NCI-H2107 (cell line): ENCODE measurements around the gene ACADL.

Experiments used
- DNase-seq: peaks from one replicate; lab custom pipeline; 2025; lab: John Stamatoyannopoulos, UW

The ACADL gene

DNA sequence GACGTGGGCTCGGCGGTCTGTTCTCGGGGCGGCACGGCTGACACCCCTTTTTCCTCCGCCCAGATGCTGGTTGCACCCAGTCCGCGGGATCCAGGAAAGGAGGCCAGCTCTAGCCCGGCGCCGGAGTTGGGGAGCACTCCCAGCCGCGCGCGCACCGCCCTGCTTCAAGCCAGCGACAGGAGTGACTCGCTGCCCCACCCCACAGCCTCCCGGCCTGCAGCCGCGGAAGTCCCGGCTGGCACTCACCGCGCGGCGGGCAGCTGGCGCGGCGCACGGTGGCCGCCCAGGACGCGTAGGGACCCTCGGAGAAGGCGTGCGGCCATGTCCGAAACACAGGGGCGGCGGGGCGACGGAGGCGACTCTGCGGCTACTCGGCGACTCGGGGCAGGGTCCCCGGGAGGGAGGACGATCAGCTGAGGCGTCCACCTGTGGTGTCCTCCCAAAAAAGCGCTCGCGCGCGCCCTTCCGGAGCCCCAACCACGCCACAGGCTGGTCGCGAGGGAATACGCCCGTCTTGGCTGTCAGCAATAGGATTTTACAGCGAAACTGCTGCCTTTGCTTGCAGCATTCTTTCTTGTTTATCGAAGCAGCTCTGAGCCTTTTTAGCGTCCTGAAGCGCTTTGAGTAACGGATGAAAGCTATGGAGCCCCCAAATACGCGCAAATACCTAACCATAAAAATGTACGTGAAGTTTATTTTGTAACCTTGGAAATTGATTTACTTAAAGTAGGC lies at the start of gene ACADL:
Gene ACADL, minus strand, starts transcription at position 507 of the 732 bp plus-strand sequence. Its CDS starts 184 bp downstream, at position 323.
- DNase-seq, result no peak

DNA sequence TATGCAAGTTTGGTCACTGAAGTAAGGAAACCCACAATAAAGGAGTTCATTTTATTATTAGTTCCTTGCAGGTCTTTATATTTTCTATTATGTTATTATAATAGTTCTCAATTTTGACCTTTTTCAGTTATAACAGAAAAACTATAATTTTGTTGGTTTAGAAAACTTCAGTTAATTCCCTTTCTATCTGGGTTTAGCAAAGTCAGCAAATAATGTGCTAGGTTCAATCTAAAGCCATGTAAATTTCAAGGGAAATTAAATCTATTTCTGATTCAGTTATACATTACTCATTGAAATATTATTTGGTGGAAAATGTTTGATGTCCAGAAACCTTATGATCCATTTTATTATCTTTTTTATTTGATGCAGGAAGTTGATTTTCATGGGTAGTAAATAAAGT lies 46.1 kb upstream of the ACADL start:
- DNase-seq, result no peak

DNA sequence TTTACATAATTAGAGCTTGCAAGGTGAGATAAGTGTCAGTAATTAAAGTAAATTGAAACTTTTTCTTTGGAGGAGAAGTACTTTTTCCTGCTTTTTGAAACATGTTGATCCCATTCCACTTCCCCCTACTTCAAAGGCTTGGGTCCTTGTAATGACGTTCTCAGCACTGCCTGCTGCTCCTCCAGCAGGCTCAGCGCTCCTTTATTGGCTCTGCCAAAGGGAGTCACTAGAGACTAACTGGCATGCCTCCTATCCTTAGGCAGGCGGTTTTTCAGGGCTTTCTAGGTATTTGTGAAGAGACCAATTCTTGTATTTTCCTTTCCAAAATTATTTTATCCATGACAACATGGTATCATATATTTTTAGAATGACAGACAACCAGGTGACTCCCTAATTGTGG lies 43.9 kb upstream of the ACADL start:
- no peak for DNase-seq

DNA sequence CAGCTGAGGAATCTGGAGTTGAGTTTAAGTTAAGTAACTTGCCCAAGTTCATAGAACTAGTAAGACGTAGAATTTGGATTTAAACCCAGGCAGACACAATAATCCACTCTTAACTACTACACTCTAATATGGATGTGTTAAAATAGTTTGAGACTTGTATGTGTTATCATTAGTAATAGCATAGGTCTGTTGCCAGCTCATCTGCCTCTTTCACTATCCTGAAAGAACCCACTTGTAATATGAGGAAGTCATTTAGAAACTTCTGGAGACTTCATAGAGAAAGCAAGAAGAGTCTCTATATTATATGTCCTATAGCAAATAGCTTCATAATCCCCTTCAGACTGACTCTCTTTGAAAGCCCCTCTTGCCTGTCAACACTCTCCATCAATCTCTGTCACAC lies 43.0 kb upstream of the ACADL start:
- DNase-seq, result no peak

GRCh38 chr2:210267698-210268097 lies 42.5 kb upstream of the ACADL start:
- no peak for DNase-seq

- no peak for DNase-seq
Measured at GRCh38 chr2:210264282-210264681, 39.0 kb upstream of the ACADL start.

GRCh38 chr2:210263841-210264240 lies 38.6 kb upstream of the ACADL start:
- DNase-seq, result no peak

- DNase-seq, result no peak
Measured at GRCh38 chr2:210262036-210262435, 36.8 kb upstream of the ACADL start.

- no peak for DNase-seq
Measured at GRCh38 chr2:210259687-210260086, 34.4 kb upstream of the ACADL start.

DNA sequence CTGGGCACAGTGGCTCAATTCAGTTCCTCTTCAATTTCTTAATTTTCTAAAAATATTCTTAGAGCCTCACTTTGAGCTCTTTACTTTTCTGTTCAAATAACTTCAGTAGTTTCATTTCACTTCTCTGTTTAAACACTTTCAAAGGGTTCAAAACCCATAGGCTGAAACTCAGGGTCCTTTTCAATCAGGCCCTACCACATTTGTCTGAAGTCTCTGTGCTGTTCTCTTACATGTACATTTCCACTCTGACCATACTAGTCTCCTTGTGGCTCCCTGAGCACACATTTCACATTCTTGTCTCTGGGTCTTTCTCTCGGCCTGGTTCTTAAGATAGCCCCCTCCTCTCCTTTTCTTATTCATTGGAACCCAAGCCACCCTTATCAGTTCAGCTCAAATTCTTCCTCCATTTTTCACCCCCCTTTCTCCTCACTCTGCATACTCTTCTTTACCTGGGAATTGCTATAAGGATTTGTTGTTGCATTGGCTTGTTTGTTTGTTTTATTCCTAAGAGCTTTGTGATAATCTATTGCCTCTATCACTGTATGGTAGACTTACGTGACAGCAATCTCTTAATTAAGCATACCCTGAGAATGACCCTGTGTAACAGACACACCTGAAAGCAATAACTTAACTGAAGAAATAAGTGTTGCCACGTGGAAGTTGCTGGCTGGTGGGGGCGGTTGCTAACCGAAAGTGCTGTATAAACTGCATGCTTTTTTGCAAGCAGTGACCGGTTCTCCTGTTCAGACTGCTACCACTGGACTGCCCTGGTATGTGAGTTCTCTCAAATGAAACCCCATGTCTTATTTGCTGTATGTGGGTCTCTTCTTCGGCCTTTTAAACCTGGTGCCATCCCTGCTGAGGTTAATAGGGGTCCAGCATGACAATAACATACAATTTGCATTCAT lies 27.7 kb upstream of the ACADL start:
- no peak for DNase-seq

DNA sequence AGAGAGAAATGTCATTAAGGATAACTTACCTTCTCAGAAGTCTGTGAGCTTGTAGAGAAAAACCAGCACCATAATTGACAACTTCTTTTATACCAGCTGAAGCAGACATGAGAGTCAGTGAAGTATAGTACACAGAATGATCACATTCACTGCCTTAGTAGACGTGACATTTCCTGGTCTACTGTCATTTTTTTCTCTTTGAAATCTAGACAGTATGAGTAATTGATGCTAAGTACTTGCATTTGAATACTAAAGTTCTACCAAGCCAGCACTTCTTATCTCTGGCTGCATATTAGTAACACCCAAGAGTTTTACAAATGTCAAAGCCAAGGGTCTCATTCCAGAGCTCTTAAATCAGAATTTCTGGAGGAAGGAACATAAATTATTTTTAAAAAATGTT lies 25.4 kb upstream of the ACADL start:
- DNase-seq, result no peak

DNA sequence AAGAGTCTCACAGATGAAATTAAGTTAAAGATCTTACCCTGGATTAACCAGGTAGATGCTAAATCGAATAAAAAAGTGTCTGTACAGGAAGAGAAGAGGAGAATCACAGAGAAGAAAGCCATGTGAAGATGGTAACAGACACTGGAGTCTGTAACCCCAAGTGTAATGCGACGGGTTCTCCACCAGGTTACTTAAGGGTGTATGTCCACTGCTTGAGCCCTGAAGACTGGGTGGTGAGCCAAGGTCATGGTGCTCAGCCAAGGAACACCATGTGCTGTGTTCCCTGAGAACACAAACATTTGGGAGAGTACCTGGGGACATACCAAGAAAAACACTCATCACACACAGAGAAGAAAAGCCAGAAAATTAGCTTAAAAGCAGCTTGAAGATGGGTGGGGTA lies 8.2 kb upstream of the ACADL start:
- no peak for DNase-seq

GRCh38 chr2:210230984-210231383 lies 5.7 kb upstream of the ACADL start:
- DNase-seq, result no peak

- DNase-seq, result no peak
Measured at GRCh38 chr2:210230518-210230917, 5.3 kb upstream of the ACADL start.

GRCh38 chr2:210228586-210228985 lies 3.3 kb upstream of the ACADL start:
- DNase-seq, result no peak

DNA sequence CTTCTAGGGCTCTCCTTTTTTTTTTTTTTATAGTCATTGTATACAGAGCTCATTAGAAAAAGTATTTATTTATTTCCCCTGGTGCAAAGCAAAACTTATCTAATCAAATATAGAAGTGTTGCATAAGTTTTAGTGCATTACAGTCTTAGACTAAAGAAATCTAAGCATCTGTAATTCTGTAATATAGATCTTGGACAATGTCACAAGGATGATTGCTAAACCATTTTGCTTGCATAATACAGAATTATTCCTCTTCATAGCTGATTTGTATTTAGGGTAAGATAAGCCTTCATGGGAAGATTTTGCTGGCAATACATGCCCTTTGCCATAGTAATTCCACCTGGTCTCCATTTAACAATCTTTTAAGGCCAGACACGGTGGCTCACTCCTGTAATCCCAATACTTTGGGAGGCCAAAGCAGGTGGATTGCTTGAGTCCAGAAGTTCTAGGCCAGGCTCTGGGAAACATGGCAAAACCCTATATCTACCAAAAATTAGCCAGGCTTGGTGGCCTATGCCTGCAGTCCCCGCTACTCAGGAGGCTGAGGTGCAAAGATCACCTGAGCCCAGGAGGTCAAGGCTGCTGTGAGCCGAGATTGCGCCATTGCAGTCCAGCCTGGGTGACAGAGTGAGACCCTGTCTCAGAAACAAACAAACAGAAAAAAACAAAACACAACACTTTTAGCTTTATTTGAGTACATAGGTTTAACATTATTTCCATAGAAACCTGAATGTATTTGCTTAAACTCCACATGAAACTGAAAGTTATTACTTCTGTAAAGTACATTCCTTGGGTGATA lies 2.2 kb upstream of the ACADL start:
- no peak for DNase-seq

- no peak for DNase-seq
Measured at GRCh38 chr2:210226223-210226622, 976 bp upstream of the ACADL start.

DNA sequence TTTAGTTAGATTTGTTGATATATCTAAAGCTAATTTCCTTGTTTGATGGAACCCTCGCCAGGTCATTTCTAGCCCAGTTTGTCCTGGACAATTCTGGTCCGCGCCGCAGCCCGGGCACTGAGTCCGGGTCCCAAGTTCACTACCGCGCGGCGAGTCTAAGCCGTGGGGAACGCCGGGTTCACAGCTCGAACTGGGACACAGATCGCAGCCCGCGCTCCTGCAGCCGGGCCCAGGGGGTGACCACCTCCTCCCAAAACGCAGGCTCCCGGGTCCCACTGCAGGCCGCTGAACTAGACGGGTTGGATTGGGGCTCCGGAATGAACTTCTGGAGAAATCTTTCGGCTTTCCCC lies 681 bp downstream of the ACADL start:
- no peak for DNase-seq

- no peak for DNase-seq
Measured at GRCh38 chr2:210215120-210215519, 10.1 kb downstream of the ACADL start.

- DNase-seq, result no peak
Measured at GRCh38 chr2:210210185-210210584, 15.1 kb downstream of the ACADL start.

DNA sequence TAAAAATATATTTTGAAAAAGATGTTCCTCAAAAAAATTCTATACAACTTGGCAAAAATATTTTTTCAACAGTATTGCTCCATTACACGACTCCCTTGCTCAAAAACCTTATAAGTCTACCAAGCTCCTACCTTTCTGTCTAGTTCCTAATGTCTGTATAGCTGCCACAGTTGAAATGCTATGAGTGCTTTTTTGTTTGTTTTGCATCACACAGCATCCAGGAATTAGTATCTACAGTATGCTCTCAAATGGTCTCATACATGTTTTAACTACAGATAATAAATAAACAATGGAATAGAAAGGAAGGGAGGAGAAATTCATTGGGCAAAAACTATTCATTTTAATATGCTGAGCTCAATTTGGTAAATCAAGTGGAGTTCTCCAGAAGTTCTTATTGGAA lies 17.3 kb downstream of the ACADL start:
- DNase-seq, result no peak

- no peak for DNase-seq
Measured at GRCh38 chr2:210203558-210203957, 21.7 kb downstream of the ACADL start.

DNA sequence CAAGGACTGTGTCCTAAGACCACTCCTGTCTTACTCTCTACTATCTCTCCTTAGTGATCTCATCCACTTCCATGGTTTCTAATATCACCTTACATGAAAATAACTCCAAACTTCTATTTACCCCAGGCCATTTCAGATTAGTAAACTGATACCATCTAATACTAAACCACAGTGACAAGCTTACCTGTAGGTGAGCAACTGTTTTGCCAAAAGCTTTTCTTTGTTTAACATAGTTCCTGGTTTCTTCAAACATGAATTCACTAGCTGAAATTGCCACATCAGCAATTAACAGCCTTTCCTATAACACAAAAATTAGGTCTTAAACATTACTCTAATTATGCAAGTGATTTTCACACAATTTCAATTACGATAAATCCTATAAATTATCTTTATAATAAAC lies 22.1 kb downstream of the ACADL start:
- no peak for DNase-seq
